Calu3 (cell line): ENCODE measurements around the gene VPS11. TPM values are rescaled to one million over a fixed set of nuclear protein-coding genes. Genes with fewer than 3 reads are reported as not detected.
A peak's percentile ranks its signal among the peaks of the same experiment; 100 is the strongest.

Experiments
- BruUV-seq: library from RNA; stranded (reverse); fragments of 400-500 nt; replicated peaks from 2 replicates; lab custom pipeline; 2021; lab: Mats Ljungman, UMichigan
- CTCF ChIA-PET: fragments of 300-600 bp; sonication (Branson Sonifier 250); formaldehyde crosslinking; loops from one replicate; lab custom pipeline; 2022; ENCODE audit warnings: antibody characterized with exemption; lab: Charles Lee
- DNase-seq: peaks from one replicate; pipeline ENCODE4 v3.0.0; 2022
- H3K27ac Mint-ChIP-seq: one replicate; pipeline ENCODE4 v1.8.0; 2022; ENCODE audit warnings: mixed read lengths; ENCODE audit not compliant: unreplicated experiment
- H3K27me3 Mint-ChIP-seq: one replicate; pipeline ENCODE4 v1.8.0; 2022; ENCODE audit warnings: mixed read lengths; ENCODE audit not compliant: unreplicated experiment
- H3K36me3 Mint-ChIP-seq: one replicate; pipeline ENCODE4 v1.8.0; 2022; ENCODE audit warnings: mild to moderate bottlenecking, moderate library complexity, mixed read lengths; ENCODE audit not compliant: insufficient read depth, unreplicated experiment
- H3K4me1 Mint-ChIP-seq: one replicate; pipeline ENCODE4 v1.8.0; 2022; ENCODE audit warnings: mild to moderate bottlenecking, low read depth, mixed read lengths; ENCODE audit not compliant: unreplicated experiment
- H3K4me3 Mint-ChIP-seq: one replicate; pipeline ENCODE4 v1.8.0; 2022; ENCODE audit warnings: mild to moderate bottlenecking, low read depth, moderate library complexity, mixed read lengths; ENCODE audit not compliant: unreplicated experiment
- H3K9me3 Mint-ChIP-seq: one replicate; pipeline ENCODE4 v1.8.0; 2022; ENCODE audit warnings: low read depth, mixed read lengths; ENCODE audit not compliant: unreplicated experiment
- CTCF ChIP-seq: fragments of 200-600 bp; IDR thresholded peaks from one replicate; pipeline ENCODE4 v1.8.0; 2022; ENCODE audit warnings: antibody characterized with exemption; ENCODE audit not compliant: unreplicated experiment
- intact Hi-C: fragments of 100-400 bp; cut with micrococcal nuclease; formaldehyde crosslinking; loops from one replicate; pipeline ENCODE4 v1.10.0; 2022; ENCODE audit not compliant: unreplicated experiment
- total RNA-seq: library from RNA; stranded (reverse); gene quantifications from 2 replicates; pipeline ENCODE4 v1.2.3, GENCODE V29; 2022

The VPS11 gene
- total RNA-seq, 1 experiment from 2014 or later = 15.1 TPM

DNA sequence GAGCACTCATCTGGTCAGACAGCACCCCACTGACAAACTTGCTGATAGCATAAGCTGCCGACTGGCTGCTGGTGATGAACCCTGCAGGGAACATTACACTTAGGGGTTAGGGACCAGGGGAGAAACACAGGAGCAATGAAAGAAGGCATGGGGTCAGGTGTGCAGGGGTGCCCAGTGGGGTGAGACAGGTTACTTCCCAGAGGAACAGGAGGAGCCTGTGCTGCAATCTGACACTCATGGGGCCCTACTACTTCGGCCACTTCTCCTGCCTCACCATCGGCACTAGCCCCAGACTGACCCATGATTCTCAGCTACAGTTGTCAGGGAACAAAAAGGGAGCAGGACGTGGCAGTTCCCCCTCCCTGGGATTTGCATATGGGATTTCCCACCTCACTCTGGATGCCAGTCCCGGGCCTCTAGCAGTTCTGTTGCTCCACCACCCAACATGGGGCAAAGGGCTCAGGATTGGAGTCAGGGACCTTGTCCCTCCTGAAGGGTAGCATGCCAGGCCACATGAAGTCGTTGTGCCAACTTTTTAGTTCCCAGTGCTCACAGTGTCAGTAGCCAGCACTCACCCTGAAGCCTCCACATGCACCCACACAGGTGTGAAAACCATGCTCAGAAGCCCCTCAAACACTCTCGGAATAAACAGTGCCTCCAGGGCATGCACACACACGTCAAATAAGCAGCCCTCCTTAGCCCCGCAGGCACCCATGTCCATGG lies 39.1 kb upstream of the VPS11 start:
- no TSS peak for BruUV-seq
- CTCF ChIA-PET = no interaction called here
- intact Hi-C loops = no loop called here
- peak overlapping the region; percentile 76 for H3K4me3 Mint-ChIP-seq
- no peaks in the 10 kb centered on the region for H3K9me3 Mint-ChIP-seq
- no peak overlapping the region for H3K27ac Mint-ChIP-seq
- TF ChIP-seq CTCF = no peak
- H3K4me1 Mint-ChIP-seq = peaks cover 24% of the 10 kb centered on the region
- no peaks in the 10 kb centered on the region for H3K27me3 Mint-ChIP-seq
- DNase-seq = peak; percentile 8
- peaks cover 29% of the 10 kb centered on the region for H3K36me3 Mint-ChIP-seq

GRCh38 chr11:119029069-119029339 lies 38.6 kb upstream of the VPS11 start:
- H3K9me3 Mint-ChIP-seq = no peaks in the 10 kb centered on the region
- TF ChIP-seq CTCF = no peak
- intact Hi-C loops = no loop called here
- peaks cover 27% of the 10 kb centered on the region for H3K36me3 Mint-ChIP-seq
- no peak for DNase-seq
- no TSS peak for BruUV-seq
- H3K4me1 Mint-ChIP-seq = peaks cover 24% of the 10 kb centered on the region
- H3K27ac Mint-ChIP-seq = peak overlapping the region; percentile 50
- H3K27me3 Mint-ChIP-seq = no peaks in the 10 kb centered on the region
- peak overlapping the region; percentile 76 for H3K4me3 Mint-ChIP-seq
- CTCF ChIA-PET = no interaction called here

- Mint-ChIP-seq H3K36me3 (peaks cover 22% of the 10 kb centered on the region), H3K27me3 (no peaks in the 10 kb centered on the region), H3K4me3 (peak overlapping the region; percentile 76), H3K4me1 (peaks cover 24% of the 10 kb centered on the region), H3K27ac (peak overlapping the region; percentile 50), H3K9me3 (no peaks in the 10 kb centered on the region)
- BruUV-seq = TSS peak; percentile 24
- CTCF ChIA-PET = interaction anchor here (0.6 kb wide), 1 partner anchor 220 kb away, joined by 6 read pairs; no protein-coding TSS in a partner anchor
- TF ChIP-seq CTCF = no peak
- DNase-seq = peak; percentile 61
- intact Hi-C loops = no loop called here
These were observed 38.1 kb upstream of the VPS11 start for GRCh38 chr11:119029340-119030028.

- Mint-ChIP-seq H3K27ac (peak overlapping the region; percentile 50), H3K36me3 (peaks cover 21% of the 10 kb centered on the region), H3K4me3 (peak overlapping the region; percentile 76), H3K9me3 (no peaks in the 10 kb centered on the region), H3K4me1 (peaks cover 24% of the 10 kb centered on the region), H3K27me3 (no peaks in the 10 kb centered on the region)
- TF ChIP-seq CTCF = no peak
- intact Hi-C loops = no loop called here
- CTCF ChIA-PET = interaction anchor here (0.6 kb wide), 2 partner anchors 220 to 264 kb away, joined by 3 to 6 read pairs; no protein-coding TSS in a partner anchor
- no peak for DNase-seq
- no TSS peak for BruUV-seq
These were observed 37.6 kb upstream of the VPS11 start for GRCh38 chr11:119030029-119030328.
